Ishikawa (cell line): ENCODE measurements around the gene CADM2.

Experiments used
- CEBPB ChIP-seq: IDR thresholded peaks from 2 replicates; pipeline ENCODE4 v1.6.1; 2012
- CREB1 ChIP-seq: IDR thresholded peaks from 2 replicates; pipeline ENCODE4 v1.6.1; 2012; ENCODE audit warnings: low read depth
- EGR1 ChIP-seq: IDR thresholded peaks from 2 replicates; pipeline ENCODE4 v1.6.1; 2012
- EP300 ChIP-seq: IDR thresholded peaks from 2 replicates; pipeline ENCODE4 v1.6.1; 2012; ENCODE audit warnings: borderline replicate concordance
- FOXM1 ChIP-seq: IDR thresholded peaks from 2 replicates; pipeline ENCODE4 v1.6.1; 2012; ENCODE audit warnings: low read depth, borderline replicate concordance
- NFIC ChIP-seq: IDR thresholded peaks from 2 replicates; pipeline ENCODE4 v1.6.1; 2012
- RAD21 ChIP-seq: IDR thresholded peaks from 2 replicates; pipeline ENCODE4 v1.6.1; 2012; ENCODE audit warnings: low read depth
- TAF1 ChIP-seq: IDR thresholded peaks from 2 replicates; pipeline ENCODE4 v1.6.1; 2012; ENCODE audit warnings: low read depth, mild to moderate bottlenecking
- TCF12 ChIP-seq: IDR thresholded peaks from 2 replicates; pipeline ENCODE4 v1.6.1; 2012; ENCODE audit warnings: low read depth
- TEAD4 ChIP-seq: IDR thresholded peaks from 2 replicates; pipeline ENCODE4 v1.6.1; 2012
- YY1 ChIP-seq: IDR thresholded peaks from 2 replicates; pipeline ENCODE4 v1.6.1; 2012; ENCODE audit warnings: low read depth
- ZBTB7A ChIP-seq: IDR thresholded peaks from 2 replicates; pipeline ENCODE4 v1.6.1; 2012; ENCODE audit warnings: low read depth
- TF ChIP-seq, protein P1 (sequence below): IDR thresholded peaks from 2 replicates; pipeline ENCODE4 v1.6.1; 2012; ENCODE audit warnings: low read depth, mild to moderate bottlenecking
- TF ChIP-seq, protein P2 (sequence below): IDR thresholded peaks from 2 replicates; pipeline ENCODE4 v1.6.1; 2012
- TF ChIP-seq, protein P3 (sequence below): IDR thresholded peaks from 2 replicates; pipeline ENCODE4 v1.6.1; 2012

Gene CADM2

DNA sequence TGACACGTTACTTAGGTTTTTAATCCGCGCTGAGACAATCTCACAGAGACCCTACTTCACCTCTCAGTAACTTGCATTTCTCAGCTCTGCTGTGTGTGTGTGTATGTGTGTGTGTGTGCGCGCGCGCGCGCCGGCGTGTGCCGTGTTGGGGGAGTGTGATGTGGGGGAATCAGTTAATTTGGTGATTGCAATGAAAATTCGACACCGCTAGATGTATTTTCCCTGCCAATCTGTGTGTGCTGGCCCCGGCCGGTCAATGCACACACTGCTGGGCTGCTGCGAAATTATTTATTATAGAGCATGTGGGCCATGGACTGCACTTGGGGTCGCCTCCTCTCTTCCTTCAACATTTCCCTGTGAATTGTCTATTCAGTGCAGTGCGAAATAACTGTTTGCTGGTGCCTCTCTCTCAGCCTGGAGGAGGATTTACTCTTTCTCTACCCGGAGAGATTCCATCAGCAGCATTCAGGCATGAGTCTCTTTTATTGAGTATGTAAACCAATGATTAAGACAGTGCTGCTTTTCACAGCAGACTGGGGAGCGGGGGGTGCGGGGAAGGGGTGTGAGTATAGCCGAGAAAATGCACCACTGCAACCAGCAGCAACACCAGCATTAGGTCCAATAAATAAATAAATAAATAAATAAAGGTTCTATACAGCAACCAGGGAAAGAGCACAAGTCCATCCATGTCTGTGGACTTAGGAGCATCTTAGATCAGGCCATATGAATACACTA, 2.9 kb downstream of the CADM2 start:
- TF ChIP-seq, protein P1, sequence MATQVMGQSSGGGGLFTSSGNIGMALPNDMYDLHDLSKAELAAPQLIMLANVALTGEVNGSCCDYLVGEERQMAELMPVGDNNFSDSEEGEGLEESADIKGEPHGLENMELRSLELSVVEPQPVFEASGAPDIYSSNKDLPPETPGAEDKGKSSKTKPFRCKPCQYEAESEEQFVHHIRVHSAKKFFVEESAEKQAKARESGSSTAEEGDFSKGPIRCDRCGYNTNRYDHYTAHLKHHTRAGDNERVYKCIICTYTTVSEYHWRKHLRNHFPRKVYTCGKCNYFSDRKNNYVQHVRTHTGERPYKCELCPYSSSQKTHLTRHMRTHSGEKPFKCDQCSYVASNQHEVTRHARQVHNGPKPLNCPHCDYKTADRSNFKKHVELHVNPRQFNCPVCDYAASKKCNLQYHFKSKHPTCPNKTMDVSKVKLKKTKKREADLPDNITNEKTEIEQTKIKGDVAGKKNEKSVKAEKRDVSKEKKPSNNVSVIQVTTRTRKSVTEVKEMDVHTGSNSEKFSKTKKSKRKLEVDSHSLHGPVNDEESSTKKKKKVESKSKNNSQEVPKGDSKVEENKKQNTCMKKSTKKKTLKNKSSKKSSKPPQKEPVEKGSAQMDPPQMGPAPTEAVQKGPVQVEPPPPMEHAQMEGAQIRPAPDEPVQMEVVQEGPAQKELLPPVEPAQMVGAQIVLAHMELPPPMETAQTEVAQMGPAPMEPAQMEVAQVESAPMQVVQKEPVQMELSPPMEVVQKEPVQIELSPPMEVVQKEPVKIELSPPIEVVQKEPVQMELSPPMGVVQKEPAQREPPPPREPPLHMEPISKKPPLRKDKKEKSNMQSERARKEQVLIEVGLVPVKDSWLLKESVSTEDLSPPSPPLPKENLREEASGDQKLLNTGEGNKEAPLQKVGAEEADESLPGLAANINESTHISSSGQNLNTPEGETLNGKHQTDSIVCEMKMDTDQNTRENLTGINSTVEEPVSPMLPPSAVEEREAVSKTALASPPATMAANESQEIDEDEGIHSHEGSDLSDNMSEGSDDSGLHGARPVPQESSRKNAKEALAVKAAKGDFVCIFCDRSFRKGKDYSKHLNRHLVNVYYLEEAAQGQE: no peak
- TF ChIP-seq EGR1: no peak

DNA sequence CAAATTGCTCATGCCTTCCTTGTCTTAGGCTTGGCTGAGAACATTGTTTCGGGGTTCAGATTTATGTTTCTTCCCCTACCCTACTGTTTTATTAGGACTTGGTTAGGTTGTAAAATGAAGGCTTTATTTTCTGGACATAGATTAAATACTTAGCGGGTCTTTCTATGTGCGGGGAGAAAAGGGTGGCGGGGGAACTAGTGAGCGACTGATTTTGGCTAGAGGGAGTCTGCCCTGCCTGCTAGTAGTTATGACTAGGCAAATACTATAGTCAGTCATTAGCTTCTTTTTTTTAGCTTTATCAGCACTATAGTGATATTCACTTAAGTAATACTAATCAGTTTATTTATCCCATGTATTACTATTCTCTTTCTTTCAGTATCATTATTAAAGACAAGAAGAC, 3.6 kb downstream of the CADM2 start:
- TF ChIP-seq ZBTB7A (no peak), YY1 (no peak), EGR1 (no peak), EP300 (no peak), TEAD4 (no peak), RAD21 (no peak), FOXM1 (no peak), TCF12 (no peak), CEBPB (no peak), TAF1 (no peak), NFIC (no peak)
- TF ChIP-seq, protein P2, sequence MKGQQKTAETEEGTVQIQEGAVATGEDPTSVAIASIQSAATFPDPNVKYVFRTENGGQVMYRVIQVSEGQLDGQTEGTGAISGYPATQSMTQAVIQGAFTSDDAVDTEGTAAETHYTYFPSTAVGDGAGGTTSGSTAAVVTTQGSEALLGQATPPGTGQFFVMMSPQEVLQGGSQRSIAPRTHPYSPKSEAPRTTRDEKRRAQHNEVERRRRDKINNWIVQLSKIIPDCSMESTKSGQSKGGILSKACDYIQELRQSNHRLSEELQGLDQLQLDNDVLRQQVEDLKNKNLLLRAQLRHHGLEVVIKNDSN: no peak
- TF ChIP-seq, protein P3, sequence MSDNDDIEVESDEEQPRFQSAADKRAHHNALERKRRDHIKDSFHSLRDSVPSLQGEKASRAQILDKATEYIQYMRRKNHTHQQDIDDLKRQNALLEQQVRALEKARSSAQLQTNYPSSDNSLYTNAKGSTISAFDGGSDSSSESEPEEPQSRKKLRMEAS: no peak
- TF ChIP-seq, protein P1: no peak

DNA sequence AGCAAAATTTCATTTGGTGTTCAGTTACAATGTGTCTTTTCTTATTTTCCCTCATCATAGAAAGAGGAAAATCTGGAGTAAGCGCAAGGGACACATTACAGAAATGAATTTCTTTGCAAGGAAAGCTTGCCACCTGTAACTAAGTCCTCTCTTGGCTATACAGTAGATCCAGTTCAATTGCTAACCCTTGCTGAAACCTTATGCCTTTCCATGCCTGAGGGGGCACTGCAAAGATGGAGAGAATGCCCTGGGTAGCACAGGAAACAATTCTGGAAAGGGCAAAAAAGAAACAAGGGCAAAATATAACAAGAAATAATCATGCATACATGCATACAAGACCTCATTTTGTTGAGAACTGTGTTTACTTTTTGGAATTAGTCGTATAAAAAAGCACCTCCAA, 4.3 kb downstream of the CADM2 start:
- TF ChIP-seq FOXM1 (no peak), ZBTB7A (no peak), RAD21 (no peak), EGR1 (no peak), CEBPB (no peak), YY1 (no peak), EP300 (no peak), CREB1 (no peak), TCF12 (no peak), NFIC (no peak), TAF1 (no peak), TEAD4 (no peak)
- TF ChIP-seq, protein P1: no peak
- TF ChIP-seq, protein P3: no peak
- TF ChIP-seq, protein P2: no peak

DNA sequence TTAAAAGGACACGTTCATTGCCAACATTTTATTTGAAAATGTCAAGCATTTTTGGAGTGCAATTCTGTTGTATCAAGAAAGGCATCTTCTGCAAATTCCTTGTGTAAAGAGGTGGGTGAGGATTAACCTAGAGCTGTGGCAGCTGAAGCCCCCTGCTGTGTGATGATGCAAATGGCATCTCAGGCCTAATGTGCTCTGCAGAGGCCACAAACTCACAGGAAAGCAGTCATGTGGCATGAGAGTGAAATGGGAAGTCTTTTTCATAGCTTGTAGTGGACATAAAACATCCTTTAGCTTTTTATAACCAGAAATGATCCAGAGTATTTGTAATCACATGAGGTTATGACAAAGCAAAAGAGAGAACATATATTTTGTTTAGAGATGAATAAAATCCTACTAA, 6.4 kb downstream of the CADM2 start:
- TF ChIP-seq EGR1: no peak
- TF ChIP-seq NFIC: no peak
- no peak for TF ChIP-seq RAD21
- TF ChIP-seq TCF12: no peak
- no peak for TF ChIP-seq ZBTB7A
- TF ChIP-seq YY1: no peak
- TF ChIP-seq, protein P2: no peak
- TF ChIP-seq, protein P3: no peak
- TF ChIP-seq EP300: no peak
